Measurements from ENCODE around the gene IRX2. TPM values are rescaled to one million over a fixed set of nuclear protein-coding genes. Genes with fewer than 3 reads are reported as not detected.

Gene IRX2
- total RNA-seq, 2 donors from 2014 or later: 1.3 to 3.0 TPM

DNA sequence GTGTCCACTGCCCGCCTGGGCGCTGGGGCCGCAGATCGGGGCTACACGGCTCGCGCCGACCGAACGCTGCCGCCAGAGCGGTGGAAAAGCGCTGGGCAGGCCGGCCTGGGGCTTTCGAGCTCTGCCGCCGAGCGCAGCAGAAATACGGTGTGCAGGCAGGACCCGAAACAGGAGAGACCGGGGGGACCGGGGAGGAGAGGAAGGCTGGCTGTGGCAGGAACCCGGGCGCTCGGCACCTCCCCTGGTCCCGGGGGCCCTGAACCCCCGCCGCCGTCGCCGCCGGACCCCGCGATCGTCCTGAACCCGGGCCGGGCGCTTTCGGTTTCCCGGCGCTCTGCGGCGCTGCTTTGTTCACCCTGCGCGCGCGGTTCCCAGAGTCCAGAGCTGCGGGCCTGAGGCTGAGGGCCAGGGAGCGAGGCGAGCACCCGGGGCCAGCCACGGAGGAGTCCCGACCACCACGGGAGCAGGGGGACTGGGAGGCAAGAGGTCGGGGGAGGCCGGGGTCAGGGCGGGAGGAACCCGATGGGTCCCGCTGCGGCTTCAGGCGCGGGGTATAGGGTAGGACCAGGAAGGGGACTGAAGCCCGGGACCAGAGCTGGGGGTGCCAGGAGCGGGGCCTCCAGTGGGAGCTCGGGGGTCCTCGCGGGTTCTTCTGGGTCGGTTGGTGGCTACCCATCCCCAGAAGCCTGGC lies 12.0 kb downstream of the IRX2 start:
- no peak for DNase-seq
- Histone ChIP-seq H3K36me3 (replicated peaks in 1 of 2; ENCODE audit: insufficient read depth in 1 of 2, low read depth in 2 of 2) (no peaks in the 10 kb centered on the region), H3K27ac (no peak overlapping the region), H3K4me1 (peaks cover 15% of the 10 kb centered on the region), H3K27me3 (peaks cover 0 to 37% of the 10 kb centered on the region in 2 donors), H3K4me3 (peak overlapping the region in 1 of 2 donors; percentile 55), H3K9me3 (no peaks in the 10 kb centered on the region)
- 0 to 1% methylated on average over 8 to 66 of the region's 68 CpGs for WGBS, 2 donors
- TF ChIP-seq POLR2A (IDR thresholded peaks at IDR 0.05): no peak
- TF ChIP-seq, protein P1, sequence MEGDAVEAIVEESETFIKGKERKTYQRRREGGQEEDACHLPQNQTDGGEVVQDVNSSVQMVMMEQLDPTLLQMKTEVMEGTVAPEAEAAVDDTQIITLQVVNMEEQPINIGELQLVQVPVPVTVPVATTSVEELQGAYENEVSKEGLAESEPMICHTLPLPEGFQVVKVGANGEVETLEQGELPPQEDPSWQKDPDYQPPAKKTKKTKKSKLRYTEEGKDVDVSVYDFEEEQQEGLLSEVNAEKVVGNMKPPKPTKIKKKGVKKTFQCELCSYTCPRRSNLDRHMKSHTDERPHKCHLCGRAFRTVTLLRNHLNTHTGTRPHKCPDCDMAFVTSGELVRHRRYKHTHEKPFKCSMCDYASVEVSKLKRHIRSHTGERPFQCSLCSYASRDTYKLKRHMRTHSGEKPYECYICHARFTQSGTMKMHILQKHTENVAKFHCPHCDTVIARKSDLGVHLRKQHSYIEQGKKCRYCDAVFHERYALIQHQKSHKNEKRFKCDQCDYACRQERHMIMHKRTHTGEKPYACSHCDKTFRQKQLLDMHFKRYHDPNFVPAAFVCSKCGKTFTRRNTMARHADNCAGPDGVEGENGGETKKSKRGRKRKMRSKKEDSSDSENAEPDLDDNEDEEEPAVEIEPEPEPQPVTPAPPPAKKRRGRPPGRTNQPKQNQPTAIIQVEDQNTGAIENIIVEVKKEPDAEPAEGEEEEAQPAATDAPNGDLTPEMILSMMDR (IDR thresholded peaks at IDR 0.05): no peak
- intact Hi-C loops (cut with DNase I): no loop called here
- peak; percentile 24 for ATAC-seq

DNA sequence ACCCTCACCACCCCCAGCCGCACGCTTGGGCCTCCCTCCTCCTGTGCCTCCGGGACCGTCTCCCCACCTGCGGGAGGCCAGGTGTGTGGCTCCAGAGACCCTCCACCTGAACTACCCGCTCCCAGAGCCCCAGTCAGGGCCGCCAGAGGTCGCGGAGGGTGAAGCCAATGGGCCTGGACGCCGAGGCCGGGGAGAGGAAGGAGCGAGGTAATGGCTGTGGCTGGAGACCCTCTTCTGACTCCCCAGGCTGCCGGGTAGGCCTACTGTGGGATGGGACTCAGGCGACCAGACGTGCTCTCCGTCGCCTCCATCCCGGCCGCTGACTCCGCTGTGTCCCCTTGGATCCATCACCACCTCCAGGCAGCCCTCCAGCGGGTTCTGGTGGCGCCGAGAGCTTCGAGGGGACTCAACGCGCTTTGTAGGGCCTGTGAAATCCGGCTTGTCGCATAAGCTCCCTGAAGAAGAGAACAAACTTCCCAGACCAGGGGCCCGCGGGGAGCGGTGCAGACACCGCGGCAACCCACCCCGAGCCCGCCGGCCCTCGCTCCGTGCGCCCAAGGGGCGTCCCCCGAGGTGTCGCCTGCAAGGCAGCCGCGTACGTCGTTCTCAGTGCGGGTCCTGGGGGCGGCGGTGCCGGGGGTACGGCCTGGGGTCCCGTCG lies 12.6 kb downstream of the IRX2 start:
- DNase-seq (no peak), ATAC-seq (no peak)
- TF ChIP-seq, protein P1 (IDR thresholded peaks at IDR 0.05): no peak
- no peak for TF ChIP-seq POLR2A (IDR thresholded peaks at IDR 0.05)
- Histone ChIP-seq H3K36me3 (replicated peaks in 1 of 2; ENCODE audit: insufficient read depth in 1 of 2, low read depth in 2 of 2) (no peaks in the 10 kb centered on the region), H3K4me1 (peaks cover 15% of the 10 kb centered on the region), H3K27me3 (peaks cover 0 to 37% of the 10 kb centered on the region in 2 donors), H3K9me3 (no peaks in the 10 kb centered on the region), H3K4me3 (peak overlapping the region in 1 of 2 donors; percentile 55), H3K27ac (no peak overlapping the region)
- intact Hi-C loops (cut with DNase I): no loop called here
- WGBS, 2 donors: 10% methylated on average over 35 of the region's 54 CpGs; no CpG with 5 or more reads in 1 of the 2 donors

DNA sequence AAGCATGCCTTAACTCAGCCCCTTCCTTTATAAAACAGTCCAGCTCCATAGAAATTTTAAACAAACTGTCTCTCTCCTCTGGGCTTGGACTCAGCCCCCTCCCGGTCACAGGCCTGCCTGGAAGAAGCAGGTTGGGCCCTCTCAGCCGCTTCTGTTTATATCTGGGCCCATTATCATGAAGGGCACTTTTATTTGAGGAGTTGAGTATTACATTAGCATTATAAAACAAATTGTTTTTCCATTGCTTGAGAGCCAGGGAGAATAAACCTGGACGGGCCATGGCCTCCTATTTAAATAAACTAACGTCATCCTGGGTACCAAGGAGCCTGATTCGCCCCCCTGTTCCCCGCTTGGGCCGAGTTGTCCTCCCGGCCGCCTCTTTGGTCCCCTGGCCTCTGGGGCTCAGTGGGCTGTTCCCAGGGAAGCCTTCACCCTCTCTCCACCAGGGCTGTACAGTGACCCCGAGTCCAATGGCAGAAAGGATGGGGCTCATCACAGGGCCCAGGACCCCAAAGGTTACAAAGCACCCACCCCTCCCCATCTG lies 13.2 kb downstream of the IRX2 start:
- DNase-seq: no peak
- no peak for ATAC-seq
- Histone ChIP-seq H3K4me1 (peaks cover 15% of the 10 kb centered on the region), H3K4me3 (no peak overlapping the region), H3K27me3 (peaks cover 0 to 35% of the 10 kb centered on the region in 2 donors), H3K27ac (no peak overlapping the region), H3K36me3 (replicated peaks in 1 of 2; ENCODE audit: insufficient read depth in 1 of 2, low read depth in 2 of 2) (no peaks in the 10 kb centered on the region), H3K9me3 (no peaks in the 10 kb centered on the region)
- intact Hi-C loops (cut with DNase I): no loop called here
- no peak for TF ChIP-seq POLR2A (IDR thresholded peaks at IDR 0.05)
- TF ChIP-seq, protein P1 (IDR thresholded peaks at IDR 0.05): no peak
- WGBS, 2 donors: 22 to 32% methylated on average over 9 to 10 of the region's 10 CpGs

DNA sequence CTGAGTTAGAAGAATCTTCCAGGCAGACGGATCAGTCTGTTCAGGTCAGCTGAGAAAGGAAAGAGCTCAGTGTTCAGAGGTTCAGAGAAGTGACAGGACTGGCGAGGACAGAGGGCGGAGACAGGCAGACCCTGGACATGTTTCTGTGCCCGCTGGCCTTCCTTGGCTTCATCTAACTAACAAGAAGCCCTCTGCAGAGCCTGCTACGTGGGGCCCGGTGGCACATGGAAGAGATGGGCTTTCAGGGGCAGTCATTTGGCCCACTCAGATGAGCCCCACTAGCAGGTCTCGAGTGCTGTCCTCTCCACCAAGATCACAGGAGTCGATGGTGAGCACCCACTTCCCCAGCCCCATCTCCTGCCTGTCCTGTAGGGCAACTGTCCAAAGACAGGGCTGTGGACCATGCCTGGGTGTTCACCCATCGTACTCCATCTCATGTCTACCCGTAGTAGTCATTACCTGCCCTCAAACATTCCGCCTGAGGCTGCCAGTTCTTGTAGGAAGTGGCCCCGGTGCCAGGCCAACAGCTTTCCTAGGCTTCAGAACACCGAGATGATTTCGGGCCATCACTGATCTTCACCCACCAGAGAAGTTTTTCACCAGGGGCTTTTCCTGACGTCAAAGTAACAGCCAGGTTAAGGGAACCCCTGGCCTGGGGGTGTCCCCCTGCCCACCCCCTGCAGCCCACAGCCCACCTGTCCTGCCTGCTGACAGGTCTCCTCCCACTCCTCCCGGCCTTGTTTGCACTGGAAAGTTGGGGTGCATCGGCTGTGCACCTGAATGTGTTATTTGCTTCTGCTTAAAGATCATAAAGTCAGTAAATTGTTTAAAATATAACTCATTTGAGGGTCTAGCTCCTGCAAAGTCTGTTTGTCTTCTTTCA lies 14.0 kb downstream of the IRX2 start:
- H3K36me3 ChIP-seq (replicated peaks in 1 of 2; ENCODE audit: insufficient read depth in 1 of 2, low read depth in 2 of 2): no peaks in the 10 kb centered on the region
- H3K27ac ChIP-seq: no peak overlapping the region
- H3K4me3 ChIP-seq: no peak overlapping the region
- no peak for DNase-seq
- ATAC-seq: no peak
- intact Hi-C loops (cut with DNase I): no loop called here
- no peaks in the 10 kb centered on the region for H3K9me3 ChIP-seq
- peaks cover 0 to 32% of the 10 kb centered on the region in 2 donors for H3K27me3 ChIP-seq
- TF ChIP-seq POLR2A (IDR thresholded peaks at IDR 0.05): no peak
- TF ChIP-seq, protein P1 (IDR thresholded peaks at IDR 0.05): no peak
- WGBS, 2 donors: 71 to 73% methylated on average over 11 to 16 of the region's 17 CpGs
- H3K4me1 ChIP-seq: peaks cover 15% of the 10 kb centered on the region

Data from body of pancreas (tissue), 4 donors.